ENCODE measurements around the gene CCDC60.

The CCDC60 gene

GRCh38 chr12:119448611-119449131, 114.1 kb downstream of the CCDC60 start:
- no peak for DNase-seq

- DNase-seq: no peak
These were observed 116.2 kb downstream of the CCDC60 start for GRCh38 chr12:119450771-119451170.

- no peak for DNase-seq
These were observed 122.3 kb downstream of the CCDC60 start for GRCh38 chr12:119456824-119457223.

GRCh38 chr12:119457271-119457670, 122.7 kb downstream of the CCDC60 start:
- no peak for DNase-seq

GRCh38 chr12:119459481-119459880, 125.0 kb downstream of the CCDC60 start:
- no peak for DNase-seq

GRCh38 chr12:119460876-119461275, 126.3 kb downstream of the CCDC60 start:
- DNase-seq: no peak

GRCh38 chr12:119461636-119462214, 127.2 kb downstream of the CCDC60 start:
- no peak for DNase-seq

GRCh38 chr12:119463211-119463926, 128.8 kb downstream of the CCDC60 start:
- DNase-seq: no peak

- DNase-seq: no peak
These were observed 133.8 kb downstream of the CCDC60 start for GRCh38 chr12:119468296-119468695.

GRCh38 chr12:119475650-119476049, 141.1 kb downstream of the CCDC60 start:
- DNase-seq: no peak

- no peak for DNase-seq
These were observed 142.4 kb downstream of the CCDC60 start for GRCh38 chr12:119476951-119477350.

GRCh38 chr12:119479121-119479561, 144.6 kb downstream of the CCDC60 start:
- no peak for DNase-seq

- DNase-seq: no peak
These were observed 146.0 kb downstream of the CCDC60 start for GRCh38 chr12:119480551-119480950.

GRCh38 chr12:119486599-119487154, 152.1 kb downstream of the CCDC60 start:
- DNase-seq: no peak

GRCh38 chr12:119491814-119492213, 157.3 kb downstream of the CCDC60 start:
- DNase-seq: no peak

- no peak for DNase-seq
These were observed 165.7 kb downstream of the CCDC60 start for GRCh38 chr12:119500209-119500608.

- no peak for DNase-seq
These were observed 166.5 kb downstream of the CCDC60 start for GRCh38 chr12:119501052-119501451.

GRCh38 chr12:119505001-119505400, 170.5 kb downstream of the CCDC60 start:
- no peak for DNase-seq

GRCh38 chr12:119512772-119513497, 178.4 kb downstream of the CCDC60 start:
- no peak for DNase-seq

- DNase-seq: no peak
These were observed 193.7 kb downstream of the CCDC60 start for GRCh38 chr12:119528241-119528640.

GRCh38 chr12:119540476-119540875, 205.9 kb downstream of the CCDC60 start:
- no peak for DNase-seq

GRCh38 chr12:119544765-119545625, 210.5 kb downstream of the CCDC60 start:
- peak; percentile 75 for DNase-seq
